HUDEP-2 (cell line): ENCODE results near the gene RAB11FIP5.
"Not testable (repeated sequence)": the region's sequence is repeated elsewhere in the genome, so short reads cannot be mapped to it uniquely, and the experiment has no call there.

Source experiments
- DNase-seq, 76 experiments: peaks; one replicate each; lab custom pipeline; 2025; ENCODE audit not compliant: unreplicated experiment in 76 of 76; lab: John Stamatoyannopoulos, UW

RAB11FIP5 gene

DNA sequence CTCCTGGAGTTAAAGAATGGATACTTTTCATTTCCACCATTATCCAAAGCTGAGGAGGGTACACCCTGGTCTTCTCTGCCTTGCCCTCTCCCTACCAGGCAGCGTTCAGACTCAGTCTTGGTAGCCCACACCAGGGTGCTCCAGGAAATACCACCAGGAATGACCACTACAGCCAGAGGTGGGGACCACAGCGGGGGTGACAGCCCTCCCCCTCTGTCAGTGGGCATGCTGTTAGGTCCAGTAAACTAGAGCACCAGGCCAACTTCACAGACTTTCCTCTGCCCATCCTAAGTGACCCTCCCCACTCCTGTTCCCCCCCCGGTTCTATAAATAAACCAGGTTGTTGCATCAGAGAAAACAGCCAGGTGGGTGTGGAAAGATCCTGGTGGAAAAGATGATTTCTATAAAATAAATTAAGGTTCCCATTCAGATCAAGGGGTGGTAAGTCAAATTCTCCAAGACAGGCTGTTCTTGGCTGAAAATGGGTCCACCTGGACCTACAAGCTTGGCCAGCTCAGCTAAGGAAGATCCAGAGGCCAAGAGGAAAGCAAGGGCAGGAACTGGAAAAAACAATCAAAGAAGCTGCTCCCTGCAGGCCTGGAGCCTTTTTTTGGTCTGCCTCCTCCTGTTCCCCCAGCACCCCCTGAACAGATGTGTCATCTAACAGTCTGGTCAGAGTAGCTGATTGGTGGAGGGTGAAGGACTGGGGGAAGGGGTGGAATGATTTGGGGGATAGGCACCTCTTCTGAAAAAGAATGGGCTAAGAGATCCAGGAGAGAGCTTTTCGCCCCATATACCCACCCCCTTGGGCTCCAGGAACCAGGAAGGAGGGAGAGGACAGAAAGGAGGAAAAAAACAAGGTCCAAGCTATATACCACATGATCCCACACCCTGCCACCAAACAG lies 2.3 kb downstream of the RAB11FIP5 start:
- DNase-seq = no peak

DNA sequence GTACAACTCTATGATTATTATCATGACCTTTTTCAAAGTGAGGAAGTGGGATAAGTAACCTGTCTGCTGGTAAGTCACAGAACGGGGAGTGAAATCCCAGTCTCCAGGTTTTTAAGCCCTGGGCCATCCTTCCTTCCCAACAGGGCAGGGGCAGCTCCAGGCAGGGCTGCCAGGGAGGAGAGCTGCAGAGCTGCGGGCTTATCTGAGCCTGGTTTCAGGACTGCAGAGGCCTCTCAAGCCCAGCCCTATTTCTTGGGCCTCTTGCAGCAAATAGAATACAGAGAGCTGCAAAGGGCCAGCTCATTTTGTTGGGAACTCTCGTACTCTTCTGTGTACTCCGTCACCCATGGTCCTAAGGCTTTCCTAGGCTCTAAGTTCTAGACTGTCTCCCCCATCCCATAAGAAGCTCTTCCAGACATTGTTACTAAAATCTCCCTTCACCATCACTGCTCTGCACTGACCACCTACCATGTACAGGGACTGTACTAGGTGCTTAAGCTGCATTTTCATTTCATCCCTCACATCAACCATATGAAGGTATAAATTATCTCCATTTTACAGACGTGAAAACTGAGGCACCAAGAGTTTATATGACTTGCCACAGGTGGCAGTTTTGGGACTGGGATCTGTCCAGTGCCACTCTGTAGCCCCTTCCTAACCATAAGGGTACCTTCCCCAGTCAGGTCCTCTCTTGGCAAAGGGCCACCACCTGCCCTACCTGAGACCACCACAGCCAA lies 3.1 kb downstream of the RAB11FIP5 start:
- DNase-seq = no peak

DNA sequence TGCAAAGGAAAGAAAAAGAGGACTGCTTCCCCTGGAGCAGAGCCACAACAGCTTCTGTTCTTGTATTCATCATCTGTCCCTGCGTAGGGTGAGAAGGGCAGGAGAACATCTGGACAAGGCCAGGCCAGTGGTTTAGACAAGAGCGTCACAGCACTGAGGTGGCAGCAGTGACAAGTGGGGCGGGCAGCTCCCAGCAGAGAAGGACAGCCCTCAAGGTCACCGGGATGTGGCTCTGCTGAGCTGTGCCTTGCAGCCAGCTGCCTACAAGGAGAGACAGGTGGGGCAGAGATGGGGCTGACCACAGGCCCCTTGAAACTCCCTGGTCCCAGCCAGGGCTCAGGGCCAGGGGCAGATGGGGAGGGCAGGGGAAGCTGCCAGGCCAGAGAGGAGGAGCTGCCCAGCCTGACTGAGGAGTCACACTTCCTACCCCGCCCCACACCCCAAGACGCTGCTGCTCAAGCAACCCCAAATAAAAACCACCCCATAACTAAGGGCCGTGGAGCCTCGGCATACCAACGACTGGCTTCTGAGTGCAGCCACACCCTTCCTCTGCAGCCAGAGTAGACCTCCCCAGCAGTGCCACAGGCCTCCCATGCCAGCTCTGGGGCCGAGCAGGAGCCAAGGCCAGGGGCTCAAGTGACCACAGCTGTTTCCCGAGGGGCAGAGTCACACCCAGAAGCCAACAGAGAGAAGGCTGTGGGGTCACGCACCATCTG lies 5.4 kb downstream of the RAB11FIP5 start:
- no peak for DNase-seq

DNA sequence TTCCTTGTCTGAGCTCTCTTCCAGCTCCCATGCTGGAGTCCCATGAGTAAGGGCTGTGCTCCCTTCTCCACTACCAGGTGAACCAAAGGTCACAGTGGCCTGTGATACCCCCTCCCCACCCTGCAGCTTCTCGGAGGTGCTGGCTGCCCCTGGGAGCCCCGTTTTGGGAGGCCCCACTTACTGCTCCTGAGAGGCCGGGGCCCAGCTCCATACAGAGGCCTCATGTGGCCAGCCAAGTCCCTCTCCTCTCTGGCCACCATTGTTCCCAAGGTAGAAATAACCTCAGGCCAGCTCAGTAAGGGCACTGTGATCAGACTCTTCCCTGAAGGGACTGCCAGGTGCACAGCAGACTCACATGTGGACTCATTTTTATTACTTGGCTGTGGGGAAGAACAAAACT lies 6.0 kb downstream of the RAB11FIP5 start:
- no peak for DNase-seq

DNA sequence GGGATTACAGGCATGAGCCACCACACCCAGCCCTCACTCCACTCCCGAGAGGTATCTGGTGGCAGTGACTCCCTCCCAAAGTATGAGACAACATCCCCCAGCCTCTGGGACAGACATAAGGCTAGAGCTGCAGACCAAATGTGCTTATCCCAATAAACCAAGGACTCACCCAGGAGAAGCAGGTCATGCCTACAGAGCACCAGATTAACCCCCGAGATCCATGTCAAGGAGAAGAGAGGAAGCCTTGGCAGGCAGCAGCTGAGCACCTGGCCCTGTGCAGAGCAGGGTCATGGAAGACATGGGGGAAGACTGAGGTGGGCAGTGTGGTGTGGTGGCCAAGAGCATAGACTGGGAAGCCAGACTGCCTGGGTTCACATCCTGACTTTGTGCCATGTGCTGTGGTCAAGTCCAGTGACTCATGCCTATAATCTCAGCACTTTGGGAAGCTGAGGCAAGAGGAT lies 7.2 kb downstream of the RAB11FIP5 start:
- no peak for DNase-seq

DNA sequence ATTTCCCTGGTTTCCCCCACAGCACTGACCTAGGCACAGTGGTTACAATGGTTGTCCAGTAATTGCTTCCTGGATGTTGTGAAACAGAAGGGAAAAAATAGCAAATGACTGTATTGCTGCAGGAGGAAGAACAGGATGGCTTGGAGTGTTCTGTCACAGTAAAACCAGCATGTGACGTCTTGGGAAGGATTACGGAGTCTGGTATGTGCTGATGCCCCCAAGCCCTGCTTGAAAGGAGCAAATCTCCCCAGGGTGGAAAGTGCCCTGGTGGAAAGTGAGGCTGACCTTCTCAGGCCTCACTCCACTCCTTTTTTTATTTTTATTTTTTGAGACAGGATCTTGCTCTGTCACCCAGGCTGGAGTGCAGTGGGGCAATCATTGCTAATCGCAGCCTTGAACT lies 7.8 kb downstream of the RAB11FIP5 start:
- DNase-seq = no peak

DNA sequence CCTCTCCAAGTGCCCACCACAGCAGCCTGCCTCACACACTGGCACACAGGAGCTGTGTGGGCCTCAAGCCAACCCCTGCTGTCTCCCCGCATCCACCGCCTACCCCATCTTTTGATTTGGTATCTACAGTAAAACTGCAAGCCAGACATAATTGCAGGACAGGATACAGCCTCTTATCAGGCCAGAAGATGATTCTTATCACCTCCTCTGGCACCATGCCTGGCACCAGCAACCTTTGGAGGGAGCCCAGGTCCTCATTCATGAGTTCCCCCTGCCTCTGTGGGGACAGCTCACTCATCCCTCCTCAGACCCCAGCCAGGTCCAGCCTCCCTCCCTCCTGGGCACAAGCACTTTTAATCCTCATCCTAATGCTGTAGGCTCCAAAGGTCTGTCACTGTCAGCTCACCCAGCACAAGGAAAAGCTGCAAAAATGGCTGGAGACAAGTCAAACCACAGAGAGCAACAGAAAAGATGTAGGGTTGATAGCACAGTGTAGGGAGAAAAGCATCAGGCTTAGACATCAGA lies 9.7 kb downstream of the RAB11FIP5 start:
- peak in 22 of 76 experiments; percentile 1 to 41 (median 14) for DNase-seq

DNA sequence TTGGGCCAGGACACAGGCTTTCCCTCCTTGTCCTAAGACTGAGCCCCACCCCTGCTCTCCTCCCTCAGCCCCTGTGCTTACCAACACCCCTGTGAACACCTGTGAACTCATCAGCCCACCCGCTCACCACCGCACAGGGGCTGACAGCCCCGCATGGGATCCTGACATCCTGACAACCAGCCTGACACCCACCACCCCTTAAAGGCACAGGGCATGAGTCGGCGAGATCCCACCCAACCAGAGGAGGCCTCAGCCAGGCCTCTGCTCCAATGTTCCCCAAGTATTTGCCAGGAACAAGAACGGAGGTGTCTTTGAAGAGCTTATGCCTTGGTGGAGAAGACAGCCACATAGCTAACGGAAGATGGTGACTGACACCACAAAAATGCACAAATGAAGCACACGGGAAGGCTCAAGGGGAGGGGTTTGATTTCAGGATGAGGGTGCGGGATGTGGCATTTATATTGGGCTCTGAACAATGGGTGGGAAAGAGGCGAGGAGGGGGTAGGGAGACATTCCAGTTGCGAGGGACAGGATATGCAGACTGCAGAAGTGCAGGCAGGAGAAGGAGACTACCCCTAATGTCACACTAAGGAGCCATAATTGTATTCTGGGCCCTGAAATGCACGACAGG lies 11.0 kb downstream of the RAB11FIP5 start:
- DNase-seq = no peak

DNA sequence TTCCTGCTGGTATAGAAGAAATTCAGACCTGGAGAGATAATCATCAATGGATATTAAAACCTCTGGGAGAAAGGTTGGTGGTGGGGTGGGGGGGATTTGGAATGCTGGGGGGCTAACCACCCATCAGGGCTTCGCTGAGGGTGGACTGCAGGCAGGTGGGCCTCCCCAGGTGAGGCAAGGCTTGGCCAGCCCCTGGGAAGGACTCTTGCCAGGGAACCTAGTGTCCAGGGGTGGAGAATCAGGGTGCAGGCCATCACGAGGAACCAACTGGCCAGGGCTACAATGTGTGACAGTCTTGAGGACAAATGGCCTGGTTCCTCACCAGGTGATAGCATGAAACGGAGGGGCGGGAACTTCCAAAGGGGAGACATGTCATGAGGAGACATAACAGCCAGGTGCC lies 11.8 kb downstream of the RAB11FIP5 start:
- no peak for DNase-seq

DNA sequence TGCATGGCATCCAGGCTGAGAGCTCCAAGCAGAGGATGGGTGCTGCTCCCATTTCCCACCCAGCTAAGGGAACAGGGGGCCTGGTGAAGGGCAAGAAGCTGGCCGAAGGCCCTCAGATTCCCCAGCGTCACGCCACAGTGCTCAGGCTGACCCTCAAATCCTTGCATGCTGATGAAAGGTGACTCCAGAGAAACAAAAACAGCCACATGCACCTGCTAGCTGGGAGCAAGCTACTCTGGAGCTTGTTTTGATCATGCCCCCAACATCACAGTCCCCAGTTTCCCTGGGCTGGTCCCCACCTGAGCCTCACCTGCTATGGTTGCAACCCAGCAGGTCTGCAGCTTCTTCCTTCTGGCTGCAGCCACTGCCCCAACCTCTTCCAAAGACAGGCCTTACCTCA lies 13.3 kb downstream of the RAB11FIP5 start:
- no peak for DNase-seq

DNA sequence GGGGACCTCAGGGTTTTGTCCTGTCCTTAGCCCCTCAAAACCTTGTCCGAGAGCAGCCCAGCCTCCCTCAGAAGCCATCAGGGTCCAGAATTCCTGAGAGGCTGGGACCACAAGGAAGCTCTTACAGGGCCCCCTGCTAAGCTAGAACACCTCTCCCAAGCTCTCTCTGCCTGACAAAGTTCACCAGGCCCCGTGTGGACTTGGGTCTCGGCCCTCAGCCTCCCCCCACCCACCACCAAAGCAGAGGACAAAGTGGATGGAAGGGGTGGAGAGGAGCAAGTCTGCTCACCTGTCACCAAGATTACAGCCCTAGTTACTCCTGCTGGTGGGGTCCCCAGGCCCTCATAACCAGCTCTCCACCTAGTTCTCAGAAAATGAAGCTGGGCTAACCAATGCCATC lies 16.8 kb downstream of the RAB11FIP5 start:
- DNase-seq = no peak

DNA sequence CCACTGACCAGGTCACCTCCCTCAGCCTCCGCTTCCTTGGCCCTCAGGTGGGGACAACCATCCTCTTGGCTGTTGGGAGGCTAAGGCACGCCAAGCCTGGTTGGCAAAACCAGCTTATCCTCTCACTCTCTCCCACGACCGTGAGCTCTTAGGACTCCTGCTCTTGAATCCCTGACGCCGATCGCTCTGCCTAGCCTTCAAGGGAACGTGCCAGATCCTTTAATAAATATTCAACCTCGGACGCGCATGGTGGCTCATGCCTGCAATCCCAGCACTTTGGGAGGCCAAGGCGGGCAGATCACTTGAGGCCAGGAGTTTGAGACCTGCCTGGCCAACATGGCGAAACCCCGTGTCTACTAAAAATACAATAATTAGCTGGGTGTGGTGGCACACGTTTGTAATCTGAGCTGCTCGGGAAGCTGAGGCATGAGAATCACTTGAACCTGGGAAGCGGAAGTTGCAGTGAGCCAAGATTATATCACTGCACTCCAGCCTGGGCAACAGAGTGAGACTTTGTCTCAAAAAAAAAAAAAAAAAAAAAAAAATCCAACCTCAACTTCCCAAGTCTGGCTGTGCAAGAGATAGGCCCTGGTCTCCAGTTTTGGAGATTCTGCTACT lies 19.0 kb downstream of the RAB11FIP5 start:
- not testable (repeated sequence) for DNase-seq

DNA sequence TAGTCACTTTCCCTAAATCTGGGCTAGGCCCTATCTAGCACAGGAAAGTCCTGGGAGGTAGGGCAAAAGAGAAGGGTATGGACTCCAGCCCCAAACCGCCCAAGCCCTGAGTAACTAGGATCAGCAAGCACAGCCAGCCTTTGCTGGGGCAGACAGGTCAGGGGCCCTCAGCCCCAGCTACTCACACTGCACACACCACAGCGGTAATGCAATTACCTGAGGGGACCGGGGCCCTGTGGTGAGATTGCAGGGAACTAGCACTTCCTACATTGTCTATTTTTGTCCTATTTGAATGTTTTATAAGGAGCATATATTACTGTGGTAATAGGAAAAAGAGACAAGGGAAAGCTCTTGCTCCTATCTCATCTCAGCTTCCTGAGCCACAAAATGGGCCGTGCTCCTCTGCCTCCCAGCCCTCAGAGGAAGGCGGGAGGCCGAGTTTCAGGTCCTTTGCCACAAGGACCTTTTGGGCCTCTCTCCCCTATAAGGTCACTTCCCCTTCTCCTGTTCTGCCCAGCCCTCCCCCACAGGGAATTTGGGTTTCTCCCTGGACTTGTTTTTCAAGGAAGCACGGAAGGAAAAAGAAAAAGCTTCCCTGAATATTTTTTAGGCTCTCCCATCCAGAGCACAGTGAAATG lies 20.5 kb downstream of the RAB11FIP5 start:
- no peak for DNase-seq

DNA sequence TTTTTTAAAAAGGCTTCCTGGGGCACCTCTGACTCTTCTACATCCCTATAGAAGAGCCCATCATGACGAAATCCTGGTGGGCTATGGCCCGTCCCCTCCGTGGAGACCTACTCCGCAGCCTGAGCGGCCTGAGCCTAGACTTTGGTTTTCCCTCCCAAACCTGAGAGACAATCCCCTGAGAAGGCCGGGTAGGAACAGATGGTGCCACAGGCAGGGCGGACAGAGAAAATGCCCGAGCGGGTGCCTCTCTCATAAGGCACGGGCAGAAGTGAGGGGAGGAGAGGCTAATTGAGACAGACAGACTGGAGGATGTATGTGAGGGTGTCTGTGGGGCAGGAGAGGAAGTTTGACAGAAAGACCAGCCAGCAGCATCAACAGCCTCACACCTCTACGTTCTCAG lies 21.1 kb downstream of the RAB11FIP5 start:
- no peak for DNase-seq

DNA sequence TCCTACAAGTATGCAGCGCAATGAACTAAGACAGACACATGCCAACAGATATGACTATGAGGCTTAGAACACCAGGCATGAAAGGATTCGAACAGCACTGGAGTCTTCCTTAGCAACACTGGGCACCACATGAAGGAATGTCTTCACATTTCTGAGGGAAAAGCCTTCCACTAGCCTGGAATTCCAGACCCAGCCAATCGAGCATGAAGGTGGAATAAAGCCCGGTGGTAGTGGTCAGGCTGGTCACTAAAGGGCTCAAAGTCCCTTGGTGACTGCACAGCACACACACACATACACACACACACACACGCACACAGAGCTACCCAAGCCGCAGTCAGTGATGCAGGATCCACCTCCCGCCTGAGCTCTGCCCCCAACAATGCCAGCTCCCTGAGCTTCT lies 21.6 kb downstream of the RAB11FIP5 start:
- no peak for DNase-seq

DNA sequence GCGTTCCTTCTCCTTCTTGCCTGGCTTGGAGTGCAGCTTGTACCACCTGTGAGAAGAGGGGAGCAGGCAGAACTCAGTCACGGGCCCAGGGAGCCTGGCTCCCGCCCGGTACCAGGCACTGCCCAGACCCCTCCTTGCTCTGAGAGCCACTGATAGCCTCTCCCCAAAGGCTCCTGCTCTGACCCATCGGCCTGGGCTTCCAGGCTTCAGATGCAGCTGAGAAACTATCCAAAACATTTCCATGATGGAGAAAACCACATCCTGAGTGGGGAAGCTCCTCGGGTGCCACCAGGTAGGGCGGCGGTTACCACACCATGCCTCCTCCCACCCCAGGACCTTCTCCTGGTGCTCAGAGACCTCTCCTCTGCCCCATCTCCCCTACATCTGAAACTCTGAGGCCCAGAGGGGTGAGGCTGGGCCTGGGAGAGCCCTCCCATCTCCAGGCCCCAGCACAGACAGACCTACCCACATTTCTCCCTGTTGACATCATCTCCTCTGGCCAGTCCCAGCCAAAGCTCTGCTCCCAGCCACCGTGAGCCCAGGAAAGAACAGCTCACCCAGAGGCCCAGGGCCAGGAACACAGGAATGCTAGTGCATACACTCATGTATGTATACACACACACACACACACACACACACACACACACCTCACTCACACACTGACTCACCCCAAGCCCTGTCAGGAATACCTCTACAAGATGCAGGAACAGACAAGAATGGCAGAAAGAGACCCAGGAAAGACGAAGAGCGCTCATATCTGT lies 23.3 kb downstream of the RAB11FIP5 start:
- no peak for DNase-seq

DNA sequence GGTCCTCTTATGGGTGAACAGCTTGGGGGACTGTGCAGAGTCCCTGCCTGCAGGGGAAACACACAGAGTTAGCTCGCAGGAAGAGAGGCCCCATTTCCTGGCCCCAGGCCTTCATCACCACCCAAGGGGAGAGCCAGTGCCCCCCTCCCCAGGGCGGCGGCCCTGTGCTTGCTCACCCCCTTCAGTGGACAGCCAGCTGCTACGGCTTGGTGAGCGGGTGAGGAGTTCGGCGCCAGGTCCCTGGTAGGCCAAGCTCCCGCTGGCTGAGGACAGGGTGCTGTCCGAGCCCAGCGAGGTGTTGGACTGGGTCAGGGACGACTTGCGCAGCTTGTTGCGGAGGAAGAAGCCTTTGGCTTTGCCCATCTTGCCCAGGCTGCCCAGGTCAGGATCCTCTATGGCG lies 24.0 kb downstream of the RAB11FIP5 start:
- no peak for DNase-seq

DNA sequence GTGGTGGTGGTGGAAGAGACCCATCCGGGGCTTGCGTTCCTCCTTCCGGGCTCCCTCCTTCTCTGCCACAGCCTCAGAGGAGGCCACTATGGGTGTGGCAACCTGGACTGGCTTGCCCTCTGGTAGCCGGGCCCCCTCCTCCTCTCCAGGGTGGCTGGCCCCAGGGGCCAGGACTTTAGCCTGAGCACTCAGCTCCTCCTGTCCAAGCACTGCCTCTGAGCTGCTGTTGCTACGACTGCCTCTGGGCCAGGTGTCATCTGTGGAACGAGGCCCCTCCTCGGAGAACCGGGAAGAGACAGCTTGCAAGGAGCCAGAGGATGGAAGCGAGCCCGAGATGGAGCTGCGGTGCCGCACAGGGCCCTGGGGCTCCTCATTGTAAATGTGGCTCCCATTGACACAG lies 24.5 kb downstream of the RAB11FIP5 start:
- no peak for DNase-seq

DNA sequence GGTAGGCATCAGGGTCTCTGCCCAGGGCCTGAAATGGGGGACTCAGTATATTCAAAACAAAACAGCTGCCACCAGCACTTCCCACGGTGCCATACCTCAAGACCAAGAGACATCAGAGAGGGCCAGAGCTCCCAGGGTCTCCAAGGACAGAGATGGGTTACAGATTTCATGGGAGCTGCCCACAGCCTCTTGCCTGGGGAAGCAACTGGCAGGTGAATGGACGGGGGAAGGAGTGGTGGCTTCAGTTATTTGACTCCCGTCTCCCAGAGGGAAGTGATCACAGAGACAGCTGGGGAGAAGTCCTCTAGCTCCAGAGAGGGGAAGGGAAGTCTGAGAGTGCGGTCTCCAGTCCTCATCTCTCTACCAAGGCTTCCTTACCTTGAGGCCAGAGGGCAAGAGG lies 25.4 kb downstream of the RAB11FIP5 start:
- no peak for DNase-seq
